ENCODE data around the gene THADA.

DNA sequence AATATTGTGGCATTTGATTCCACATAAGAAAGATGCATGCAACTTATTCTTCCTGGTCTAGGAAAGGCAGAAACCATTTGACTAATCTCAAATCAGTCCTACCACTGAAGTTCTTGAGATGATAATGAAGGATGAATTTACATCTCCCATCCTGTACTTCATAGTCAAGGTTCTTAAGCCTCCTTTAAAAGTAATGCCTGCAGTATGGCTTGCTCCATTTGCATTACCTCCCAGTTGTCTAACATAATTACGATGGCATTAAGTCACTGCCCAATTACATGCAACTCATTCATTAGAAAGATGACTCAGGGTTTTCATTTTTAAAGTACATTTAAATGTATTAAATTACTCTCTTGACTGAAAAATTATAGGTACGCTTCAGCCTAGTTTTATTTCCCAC, 32.2 kb downstream of the THADA start:
- TF ChIP-seq, protein P1, sequence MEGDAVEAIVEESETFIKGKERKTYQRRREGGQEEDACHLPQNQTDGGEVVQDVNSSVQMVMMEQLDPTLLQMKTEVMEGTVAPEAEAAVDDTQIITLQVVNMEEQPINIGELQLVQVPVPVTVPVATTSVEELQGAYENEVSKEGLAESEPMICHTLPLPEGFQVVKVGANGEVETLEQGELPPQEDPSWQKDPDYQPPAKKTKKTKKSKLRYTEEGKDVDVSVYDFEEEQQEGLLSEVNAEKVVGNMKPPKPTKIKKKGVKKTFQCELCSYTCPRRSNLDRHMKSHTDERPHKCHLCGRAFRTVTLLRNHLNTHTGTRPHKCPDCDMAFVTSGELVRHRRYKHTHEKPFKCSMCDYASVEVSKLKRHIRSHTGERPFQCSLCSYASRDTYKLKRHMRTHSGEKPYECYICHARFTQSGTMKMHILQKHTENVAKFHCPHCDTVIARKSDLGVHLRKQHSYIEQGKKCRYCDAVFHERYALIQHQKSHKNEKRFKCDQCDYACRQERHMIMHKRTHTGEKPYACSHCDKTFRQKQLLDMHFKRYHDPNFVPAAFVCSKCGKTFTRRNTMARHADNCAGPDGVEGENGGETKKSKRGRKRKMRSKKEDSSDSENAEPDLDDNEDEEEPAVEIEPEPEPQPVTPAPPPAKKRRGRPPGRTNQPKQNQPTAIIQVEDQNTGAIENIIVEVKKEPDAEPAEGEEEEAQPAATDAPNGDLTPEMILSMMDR (IDR thresholded peaks at IDR 0.05) = no peak
- no peak for TF ChIP-seq POLR2A (IDR thresholded peaks at IDR 0.05)
